EH (cell line): ENCODE data around the gene FAT1.

Experiments
- DNase-seq: peaks from one replicate; pipeline ENCODE4 v3.0.0-alpha.2; 2015; ENCODE audit warnings: low read depth

The FAT1 gene

DNA sequence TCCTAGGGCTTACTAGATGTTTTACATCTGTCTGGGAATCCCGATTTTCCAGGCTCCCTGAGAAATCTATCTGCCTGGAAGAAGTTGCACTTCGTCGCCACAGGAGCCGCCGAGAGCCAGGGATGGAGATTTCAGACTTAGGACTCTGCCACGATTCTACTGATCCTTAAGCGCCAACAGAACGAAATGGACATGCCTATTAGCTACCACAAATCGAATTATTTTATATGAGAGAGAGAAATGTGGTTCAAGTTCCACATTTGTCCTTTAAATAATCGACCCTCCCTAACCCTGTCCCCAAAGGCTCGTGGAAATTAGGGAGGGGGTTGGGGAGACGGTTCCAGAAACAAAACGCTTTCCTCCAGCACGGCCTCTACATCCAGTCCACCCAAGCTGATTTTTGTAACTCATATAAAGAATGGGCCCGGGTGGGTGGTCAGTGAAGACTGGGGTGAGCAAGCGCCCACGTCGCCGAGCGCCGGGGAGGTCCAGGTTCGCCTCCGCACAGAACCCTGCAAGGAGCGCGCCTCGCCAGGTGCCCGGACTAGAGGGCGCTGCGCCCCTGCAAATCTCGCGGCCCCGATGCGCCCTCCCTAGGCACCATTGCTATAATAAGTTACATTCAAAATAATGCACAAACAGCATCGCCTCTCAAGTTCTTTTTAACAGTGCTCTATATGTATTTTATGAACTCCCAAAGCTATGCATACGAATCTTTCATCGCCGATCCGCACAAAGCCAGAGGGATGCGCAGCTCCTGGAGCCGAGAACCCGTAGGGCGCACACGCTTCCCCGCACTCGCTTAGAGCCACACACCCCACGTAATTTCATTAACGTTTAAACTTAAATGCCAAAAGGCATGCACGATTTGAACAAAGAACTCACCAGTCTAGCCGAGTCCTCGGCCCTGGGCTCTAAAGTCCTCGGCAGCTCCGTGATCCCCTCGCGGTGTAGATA is 2.1 kb upstream of the FAT1 start:
- peak; percentile 88 for DNase-seq

DNA sequence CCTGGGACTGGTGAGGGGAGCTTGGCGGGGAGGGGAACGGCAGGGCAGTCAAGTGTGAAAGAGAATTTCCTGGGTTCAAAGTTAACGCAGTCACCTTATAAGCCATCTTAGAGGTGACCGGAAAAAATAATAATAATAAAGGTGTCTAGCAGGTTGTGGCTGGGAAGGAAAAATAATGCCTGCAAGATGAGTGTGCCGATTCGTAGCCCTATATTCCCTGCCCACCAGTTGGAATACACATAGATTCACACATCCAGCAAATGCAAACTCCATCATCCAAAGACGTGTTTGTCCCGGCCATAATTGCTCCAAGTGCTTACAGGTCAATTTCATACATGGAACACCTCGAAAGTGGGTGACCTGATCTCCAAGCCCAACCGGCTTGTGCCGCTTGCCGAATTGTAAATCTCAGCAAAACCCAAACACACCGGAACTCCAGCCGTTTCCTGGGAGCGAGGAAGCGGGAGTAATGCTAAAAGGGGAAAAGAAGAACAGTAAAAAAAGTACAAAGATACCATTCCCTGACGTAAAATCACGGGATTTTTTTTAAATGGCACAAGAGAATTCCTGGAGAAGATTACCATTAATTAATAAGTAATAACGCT is 1.3 kb upstream of the FAT1 start:
- DNase-seq = peak; percentile 61

DNA sequence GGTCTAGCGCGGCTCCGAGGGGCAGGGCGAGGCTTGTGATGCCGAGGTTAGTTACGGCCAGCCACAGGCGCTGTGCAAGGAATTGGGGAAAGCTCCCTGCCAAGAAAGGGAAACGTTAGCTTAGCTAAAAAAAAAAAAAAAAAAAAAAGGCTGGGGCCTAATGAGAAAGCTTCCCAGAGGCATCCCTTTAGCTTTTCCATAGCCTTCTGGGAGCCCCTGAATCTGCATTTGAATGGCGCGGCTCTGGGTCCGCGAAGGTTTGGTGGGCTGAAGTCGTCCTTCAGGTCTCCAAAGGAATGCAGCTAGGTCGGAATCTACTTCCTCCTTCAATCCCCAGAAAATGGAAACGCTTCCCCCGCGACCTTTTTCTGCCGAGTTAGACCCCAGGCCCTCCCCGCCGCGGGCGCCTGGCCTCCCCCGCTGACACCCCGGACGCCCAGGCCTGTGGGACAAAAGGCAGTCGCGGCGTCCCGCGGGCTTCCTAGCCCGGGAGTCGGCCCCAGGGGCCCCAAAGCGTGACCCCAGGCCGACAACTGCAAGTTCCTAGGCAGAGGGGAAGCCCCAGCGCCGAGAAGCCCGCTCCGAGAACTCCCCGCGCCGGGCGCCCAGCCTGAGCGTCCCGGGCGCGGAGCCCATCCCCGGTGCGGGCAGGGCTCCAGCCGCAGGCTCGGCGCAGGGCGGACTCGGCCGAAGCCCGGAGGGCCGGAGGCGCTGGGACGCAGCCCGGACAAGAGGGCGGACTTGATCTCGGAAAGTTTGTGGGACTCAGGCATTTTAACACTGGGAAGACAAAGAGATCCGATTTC is 605 bp upstream of the FAT1 start:
- peak; percentile 54 for DNase-seq

DNA sequence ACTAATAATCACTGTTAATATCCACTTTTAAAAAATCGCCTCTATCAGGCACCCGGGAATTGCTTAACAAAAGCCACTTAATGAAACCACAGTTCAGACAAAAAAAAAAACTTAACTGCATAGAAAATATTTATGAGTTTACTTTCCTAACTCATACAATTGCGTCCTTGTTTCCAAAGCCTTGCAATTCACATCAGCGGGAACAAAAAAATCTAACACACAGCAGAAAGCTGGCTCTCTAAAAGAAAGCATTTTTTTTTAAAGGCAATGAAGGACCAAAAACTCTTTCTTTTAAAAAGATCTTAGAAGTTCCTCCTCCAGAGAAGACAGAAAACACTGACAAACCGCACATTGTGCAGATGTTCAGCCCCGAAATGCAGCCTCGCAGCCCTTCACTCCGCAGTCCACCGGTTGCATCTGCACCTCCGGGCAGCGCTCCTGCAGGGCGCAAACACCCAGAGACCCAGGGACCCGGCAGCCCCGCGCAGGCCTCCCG is 812 bp downstream of the FAT1 start:
- peak; percentile 49 for DNase-seq

DNA sequence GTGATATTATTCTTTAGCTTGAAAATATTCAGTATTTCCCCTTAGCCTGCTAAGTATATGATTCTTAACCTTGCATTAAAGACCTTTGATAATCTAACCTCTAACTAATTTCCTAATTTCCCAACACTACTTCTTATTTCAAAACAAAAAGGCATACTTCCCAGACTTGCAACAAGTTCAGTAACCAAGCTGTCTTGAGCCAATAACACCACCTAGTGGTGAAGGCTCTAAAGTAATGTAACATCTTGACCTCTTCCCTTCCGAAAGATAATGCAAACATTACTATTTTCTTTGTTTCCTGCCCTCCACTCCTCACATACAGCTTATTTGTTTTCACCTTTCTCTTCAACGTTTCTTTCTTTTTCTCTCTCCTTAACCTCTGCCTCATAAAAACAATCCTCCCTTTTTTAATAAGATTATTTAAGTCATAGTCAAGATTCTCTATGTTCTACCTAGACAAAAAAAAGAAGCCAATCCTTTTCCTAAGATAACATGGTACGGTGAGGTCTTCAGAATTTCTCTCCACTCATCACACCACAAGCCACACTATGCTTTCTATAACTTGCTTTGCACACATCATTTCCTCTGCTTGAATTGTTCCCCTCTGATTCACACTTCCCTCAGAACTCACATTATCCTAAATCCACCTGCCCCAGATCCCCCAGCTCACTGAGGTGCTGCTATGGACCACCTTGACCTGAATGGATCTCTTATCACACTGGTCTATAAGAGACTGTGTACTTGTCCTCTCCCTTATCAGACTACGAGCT is 3.5 kb downstream of the FAT1 start:
- peak; percentile 40 for DNase-seq

DNA sequence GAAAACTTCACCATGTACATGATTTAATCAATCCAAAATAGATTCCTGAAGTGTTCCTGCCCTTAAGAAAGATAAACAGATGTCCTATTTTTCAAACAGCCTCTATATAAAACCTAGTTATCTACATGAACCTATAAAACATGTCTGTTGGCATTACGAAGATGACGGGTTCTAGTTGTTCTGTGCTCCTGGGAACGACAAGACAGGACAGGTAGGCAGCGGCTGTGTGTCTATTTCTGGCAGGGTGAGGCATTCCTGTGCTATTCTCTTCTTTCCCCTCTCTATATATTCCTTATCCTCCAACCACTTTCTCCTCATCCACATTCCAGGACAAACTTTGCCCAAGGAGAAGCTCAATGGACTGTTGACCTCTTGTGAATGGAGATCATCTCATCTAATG is 6.1 kb downstream of the FAT1 start:
- no peak for DNase-seq

DNA sequence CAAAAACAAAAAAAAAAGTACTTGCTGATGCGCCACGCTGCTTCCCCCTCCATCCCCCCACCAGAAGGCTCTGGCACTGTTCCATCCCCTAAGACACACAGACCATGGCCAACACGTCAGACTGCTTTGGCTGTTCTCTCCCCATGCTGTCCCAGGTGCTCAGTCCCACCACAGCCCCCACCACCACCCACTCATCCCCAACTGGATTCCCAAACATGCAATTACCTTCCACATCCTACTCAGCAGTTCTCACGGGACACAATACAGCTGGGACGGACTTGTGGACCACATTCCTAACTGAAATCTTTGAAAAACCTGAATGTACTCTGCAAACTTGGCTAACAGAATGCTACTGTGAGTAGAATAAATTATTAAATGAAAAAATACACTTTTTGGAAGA is 8.6 kb downstream of the FAT1 start:
- no peak for DNase-seq

DNA sequence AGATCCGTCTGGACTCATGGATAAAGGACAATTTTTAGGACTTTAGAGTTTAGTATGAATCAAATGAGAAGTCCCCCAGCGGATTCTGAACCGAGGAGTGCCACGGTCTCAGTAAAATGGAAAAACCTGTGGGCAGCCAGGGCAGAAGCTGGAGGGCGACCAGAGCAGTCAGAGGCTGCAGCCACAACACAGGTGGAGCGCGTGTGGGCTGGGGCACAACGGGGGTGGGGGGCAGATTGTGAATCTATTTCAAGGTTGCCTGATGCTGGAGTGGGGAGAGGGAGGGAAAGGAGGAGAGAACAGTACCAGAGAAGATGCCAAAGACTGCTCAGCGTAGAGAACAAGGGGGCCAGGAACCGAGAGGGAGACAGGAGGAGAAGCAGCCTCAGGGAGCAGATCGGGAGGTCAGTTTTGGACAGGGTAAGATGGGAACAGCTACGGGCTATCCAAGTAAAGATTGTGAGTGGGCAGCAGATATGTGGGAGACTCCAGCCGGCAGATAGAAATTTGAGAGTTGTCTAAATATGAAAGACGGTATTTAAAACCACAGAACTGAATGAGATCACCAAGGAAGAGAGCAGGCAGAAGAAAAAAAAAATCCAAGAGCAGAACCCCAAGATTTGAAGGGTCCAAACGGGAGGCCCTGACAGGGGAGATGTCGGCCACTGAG is 9.5 kb downstream of the FAT1 start:
- DNase-seq = no peak

DNA sequence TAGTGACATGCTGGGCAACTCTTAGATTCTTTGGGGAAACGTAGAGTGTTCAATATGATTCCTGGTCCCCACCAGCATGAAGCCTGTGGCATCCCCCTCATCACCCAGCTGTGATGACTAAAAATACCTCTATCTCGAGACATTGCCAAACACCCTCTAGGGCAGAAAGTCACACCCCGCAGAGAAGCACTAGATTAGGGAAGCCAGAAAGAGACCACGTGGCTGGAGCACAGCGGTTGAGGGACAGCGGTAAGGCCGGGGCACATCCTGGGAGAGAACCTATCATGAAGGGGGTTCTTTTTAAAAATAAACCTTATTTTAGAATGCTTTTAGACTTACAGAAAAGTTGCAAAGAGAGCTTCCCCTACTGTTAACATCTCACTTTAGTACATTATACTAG is 11.0 kb downstream of the FAT1 start:
- peak; percentile 67 for DNase-seq

DNA sequence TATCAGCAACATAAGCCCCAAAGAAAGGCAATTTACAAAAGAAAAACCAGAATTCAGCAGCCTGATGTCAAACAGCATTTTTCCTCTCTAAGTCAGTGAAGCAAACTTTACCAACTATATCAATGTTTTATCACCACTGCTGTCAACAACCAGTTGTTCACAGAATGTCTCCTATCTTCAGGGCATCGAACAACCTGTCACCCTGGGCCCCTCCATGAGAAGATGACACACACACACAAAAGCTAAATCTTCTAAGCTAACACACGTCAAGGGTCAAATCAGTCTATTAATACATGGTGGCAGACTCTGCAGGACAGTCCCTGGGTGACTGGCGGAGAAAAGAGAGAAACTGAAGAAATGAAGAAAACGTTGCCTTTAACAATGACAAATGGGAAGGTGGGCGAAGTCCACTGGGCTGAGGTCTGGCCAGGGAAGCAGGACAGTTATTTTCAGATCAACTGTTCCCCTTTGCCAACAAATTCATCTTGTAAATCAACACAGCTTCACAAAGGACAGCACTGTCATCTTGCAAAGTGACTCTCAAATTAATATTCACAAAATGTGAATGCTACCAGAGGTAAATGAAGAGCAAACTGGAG is 13.0 kb downstream of the FAT1 start:
- no peak for DNase-seq

DNA sequence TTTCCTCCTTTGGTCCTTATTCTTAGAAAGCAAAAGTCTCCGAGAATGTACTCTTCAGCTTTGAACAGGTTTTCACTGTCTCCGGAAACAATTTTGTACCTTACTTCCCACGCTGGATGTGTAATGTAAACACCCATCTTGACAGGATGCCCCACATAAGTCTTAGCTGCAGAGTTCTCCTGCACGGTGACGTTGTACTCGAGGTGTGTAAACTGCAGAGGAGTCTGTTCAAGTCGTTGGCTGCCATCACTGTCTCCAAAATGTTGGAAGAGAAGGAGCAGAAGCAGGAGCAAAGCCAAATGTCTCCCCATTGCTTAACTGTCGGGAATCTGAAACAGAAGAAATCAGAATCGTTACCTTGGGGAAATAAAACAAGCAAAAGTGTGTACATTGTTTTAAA is 14.1 kb downstream of the FAT1 start:
- DNase-seq = no peak

DNA sequence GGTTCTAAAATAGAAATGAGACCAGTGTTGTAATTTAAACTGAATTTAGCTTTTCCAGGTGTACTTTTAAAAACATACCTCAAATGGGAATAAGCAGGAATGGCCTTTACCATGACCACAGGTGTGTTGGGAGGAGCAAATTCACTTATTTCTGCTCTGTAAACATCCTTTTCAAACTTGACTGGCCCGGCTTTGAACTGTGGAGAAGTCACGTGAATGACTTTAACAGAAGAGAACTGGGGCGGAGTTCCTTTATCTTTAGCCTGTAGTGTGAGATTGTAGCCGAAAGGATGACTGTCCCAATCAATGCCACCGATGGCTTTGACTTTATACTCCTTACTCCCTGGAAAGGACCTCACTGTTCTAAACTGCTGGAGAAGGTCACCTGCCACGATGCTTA is 15.1 kb downstream of the FAT1 start:
- DNase-seq = no peak

DNA sequence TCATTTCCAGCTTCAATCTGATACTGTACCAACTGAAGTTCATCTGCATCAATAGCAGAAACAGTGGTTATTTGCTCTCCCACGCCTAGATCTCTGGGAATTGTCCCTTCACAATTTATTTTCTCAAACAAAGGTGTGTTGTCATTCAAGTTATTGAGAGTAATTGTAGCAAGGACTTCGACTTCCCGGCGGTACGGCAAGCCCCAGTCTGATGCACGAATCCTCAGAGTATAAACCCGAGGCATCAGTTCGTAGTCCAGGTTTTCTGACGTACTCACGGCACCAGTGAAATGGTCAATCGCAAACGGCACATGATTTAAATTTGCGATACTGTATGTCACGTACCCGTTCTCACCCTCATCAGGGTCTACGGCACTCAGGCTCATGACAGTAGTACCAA is 15.7 kb downstream of the FAT1 start:
- DNase-seq = no peak

DNA sequence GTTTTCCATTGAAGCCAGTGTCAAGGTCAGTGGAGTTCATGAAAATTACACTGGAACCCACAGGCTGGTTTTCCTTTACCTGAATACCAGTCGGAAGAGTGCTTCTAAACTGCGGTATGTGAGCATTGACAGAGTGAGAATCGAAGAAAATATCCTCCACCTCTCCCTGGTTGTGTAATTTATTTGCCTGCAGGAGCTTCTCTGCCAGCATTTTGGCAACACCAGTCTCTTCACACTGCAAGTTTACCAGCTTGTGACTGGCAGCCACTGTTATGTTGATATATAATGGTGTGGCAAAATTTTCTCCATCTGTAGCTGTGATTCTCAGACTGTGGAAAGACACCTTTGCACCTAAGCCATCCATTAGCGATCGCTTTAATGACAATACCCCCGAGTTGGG is 16.1 kb downstream of the FAT1 start:
- DNase-seq = no peak

DNA sequence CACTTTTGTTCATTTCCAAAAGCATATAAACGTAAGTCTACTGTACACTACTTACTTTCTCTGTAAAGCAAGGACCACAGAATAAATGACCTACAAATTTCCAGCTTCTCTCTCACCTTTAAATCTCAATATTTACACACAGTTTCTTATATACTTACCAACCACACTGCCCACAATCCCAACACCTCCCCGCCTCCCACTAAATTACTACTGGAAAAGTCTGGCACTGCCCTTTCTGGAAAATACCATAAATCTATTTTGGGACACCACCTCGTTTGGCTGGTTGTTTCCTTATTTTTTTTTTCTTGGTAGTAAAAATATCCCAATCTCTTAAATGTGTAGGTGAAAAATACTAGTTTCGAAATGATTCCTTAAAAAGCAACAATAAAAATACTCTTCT is 19.6 kb downstream of the FAT1 start:
- DNase-seq = no peak

DNA sequence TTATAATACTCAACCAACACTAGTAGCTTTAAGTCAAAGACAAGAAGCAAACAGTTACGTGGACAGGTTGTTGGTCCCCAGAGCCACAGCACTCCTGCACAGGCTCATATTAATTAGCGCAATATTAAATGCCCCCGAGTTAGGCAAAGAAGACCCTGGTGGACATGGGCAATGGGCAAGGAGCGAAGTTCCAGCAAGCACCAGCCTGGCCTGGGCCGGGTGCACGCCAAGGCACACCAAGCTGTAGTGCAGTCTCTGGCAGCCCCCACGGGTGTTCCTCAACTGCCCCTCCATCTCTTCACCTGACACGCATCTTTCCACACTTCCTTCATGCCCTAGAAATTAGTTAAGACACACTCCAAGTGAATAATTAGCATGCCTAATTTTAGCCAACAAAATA is 20.1 kb downstream of the FAT1 start:
- no peak for DNase-seq

DNA sequence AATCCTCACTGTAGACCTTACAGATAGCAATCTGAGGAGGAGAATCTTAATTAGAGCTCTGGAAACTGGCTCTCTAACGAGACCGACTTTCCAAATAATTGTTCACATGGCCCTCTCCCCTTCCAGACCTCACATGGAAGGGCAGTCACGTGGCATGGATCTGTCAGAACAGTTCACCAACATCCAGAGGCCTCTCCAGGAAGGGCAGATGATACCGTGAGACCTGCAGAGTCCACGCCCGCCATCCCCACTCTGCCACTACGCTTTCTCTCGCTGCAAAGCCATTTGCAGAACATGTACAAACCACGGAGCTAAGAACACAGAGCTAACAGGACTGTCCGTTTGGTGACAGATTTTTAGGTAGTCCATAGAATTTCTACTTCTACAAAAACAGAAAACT is 20.7 kb downstream of the FAT1 start:
- DNase-seq = no peak

DNA sequence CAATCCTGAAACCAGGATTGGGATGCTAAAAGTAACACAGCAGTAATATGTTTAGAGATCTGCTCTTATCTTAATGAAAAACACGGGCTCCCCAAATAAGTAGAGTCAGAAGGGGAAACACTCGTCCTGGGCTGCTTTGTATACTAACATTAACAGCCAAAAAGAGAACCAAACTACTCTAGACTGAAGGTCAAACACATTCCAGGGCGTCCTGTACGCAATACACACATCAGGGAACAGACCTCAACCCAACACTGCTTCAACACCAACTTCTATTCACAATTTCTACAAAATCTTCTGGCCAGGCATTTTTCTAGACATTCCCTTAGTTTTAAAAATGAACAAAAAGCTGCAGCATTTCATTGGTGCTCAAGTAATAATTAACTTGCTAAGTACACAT is 21.4 kb downstream of the FAT1 start:
- no peak for DNase-seq

DNA sequence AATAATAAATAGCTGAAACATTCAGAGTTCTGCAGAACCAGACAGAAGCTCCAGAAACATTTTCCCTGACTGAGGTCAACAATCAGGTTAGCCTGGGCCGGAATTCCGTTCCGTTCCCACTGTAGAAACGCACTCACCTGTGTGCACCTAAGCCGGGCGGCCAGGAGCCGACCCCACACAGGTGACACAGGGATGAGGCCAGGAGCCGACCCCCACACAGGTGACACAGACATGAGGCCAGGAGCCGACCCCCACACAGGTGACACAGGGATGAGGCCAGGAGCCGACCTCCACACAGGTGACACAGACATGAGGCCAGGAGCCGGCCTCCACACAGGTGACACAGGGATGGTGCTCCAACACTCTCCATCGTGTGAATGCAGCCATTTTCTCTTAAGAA is 21.9 kb downstream of the FAT1 start:
- no peak for DNase-seq

DNA sequence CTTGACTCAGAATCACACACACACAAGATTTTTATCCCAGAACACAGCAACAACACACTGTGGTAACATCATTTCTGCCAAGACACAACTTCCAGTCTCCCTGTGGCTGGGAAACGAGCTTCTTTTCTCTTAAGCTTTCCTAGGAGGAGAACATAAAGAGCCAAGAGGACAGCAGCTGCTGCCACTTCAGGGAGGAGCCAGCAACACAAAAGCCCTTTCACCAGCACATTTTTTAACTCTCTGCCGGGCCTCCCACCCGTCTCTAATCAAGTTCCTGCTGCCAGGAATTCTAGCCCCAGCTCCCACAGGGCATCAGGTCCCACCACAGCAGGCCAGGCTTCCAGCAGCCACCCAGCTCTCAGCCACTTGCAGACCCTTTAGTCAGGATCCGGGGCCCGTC is 22.4 kb downstream of the FAT1 start:
- DNase-seq = peak; percentile 45

DNA sequence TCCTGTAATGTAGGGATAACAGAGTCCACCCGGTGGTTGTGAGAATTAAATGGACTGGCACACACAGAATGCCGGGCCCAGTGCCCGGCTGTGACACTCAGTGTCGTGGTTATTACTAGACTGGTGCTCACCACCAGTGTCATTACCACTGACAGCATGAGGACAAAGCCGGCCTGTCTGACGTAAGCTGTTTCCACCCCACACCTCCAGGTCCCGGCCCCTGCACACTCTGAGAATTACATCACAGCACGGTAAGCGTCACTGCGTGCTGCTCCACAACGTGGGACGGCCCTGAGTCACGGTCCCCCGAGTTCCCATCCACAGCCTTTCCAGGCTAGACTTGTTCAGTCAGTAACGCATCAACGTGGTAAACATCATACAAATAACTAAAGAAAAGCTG is 22.9 kb downstream of the FAT1 start:
- peak; percentile 48 for DNase-seq
